Measurements from ENCODE around the gene COL1A1. TPM values are rescaled to one million over a fixed set of nuclear protein-coding genes. Genes with fewer than 3 reads are reported as not detected.
A peak's percentile ranks its signal among the peaks of the same experiment; 100 is the strongest.

The COL1A1 gene
- total RNA-seq, 1 donor from 2014 or later = 105 TPM

DNA sequence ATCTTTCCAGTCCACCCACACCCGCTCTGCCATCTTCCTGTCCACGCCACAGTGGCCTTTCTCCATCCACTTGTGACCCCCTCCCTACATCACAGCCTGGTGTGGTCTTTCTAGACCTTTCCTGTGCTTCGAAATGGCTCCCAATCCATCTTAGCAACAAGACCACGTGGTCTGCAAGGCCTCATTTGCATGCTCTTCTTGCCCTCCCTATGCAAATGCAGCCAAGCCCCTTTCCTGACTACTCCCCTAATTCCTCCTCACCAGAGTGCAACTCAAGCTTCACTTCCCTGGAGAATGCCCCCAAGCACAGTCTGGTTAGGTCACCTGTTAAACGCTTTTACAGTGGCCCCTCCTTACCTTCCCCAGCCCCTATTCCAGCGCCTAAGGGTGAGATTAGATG, 57.1 kb downstream of the COL1A1 start:
- H3K4me3 ChIP-seq (ENCODE audit: low read depth, low read length) = no peak overlapping the region
- no peak for DNase-seq (ENCODE audit: low read depth)
- TF ChIP-seq, protein P1, sequence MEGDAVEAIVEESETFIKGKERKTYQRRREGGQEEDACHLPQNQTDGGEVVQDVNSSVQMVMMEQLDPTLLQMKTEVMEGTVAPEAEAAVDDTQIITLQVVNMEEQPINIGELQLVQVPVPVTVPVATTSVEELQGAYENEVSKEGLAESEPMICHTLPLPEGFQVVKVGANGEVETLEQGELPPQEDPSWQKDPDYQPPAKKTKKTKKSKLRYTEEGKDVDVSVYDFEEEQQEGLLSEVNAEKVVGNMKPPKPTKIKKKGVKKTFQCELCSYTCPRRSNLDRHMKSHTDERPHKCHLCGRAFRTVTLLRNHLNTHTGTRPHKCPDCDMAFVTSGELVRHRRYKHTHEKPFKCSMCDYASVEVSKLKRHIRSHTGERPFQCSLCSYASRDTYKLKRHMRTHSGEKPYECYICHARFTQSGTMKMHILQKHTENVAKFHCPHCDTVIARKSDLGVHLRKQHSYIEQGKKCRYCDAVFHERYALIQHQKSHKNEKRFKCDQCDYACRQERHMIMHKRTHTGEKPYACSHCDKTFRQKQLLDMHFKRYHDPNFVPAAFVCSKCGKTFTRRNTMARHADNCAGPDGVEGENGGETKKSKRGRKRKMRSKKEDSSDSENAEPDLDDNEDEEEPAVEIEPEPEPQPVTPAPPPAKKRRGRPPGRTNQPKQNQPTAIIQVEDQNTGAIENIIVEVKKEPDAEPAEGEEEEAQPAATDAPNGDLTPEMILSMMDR (conservative IDR thresholded peaks at IDR 0.05; ENCODE audit: low read depth, low read length) = no peak

DNA sequence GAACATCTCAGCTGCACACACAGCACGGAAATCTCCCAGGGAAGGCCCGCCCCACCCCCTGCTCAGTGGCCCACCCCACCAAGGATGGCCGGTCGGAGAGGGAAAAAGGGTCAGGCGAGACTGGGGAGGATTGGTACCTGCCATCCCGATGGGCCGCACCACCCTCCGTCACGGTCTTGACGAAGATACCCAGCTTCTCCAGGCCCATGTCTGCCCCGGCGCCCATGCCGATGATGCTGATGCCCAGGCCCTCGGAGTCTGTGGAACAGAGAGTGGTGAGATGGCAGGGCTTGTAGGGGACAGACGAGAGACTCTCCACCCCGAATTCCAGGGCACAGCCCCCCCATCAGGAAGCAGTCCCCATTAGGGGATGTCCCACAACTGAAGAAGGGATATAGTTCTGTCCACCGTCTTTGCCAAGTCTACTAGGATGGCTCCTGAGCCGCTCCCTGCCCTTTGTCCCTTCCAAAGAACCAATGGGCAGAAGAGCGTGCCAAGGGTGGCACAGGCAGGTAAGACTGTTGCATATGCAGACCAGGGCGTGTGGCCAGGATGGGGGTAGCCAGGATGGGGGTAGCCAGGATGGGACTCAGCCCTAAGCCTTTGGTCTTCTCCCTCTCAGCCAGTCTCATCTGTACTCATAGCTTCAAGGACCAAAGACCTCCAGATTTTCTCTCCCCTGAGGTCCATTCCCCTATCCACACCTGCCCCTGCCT, 57.8 kb downstream of the COL1A1 start:
- H3K4me3 ChIP-seq (ENCODE audit: low read depth, low read length) = no peak overlapping the region
- no peak for DNase-seq (ENCODE audit: low read depth)
- TF ChIP-seq, protein P1 (conservative IDR thresholded peaks at IDR 0.05; ENCODE audit: low read depth, low read length) = no peak

DNA sequence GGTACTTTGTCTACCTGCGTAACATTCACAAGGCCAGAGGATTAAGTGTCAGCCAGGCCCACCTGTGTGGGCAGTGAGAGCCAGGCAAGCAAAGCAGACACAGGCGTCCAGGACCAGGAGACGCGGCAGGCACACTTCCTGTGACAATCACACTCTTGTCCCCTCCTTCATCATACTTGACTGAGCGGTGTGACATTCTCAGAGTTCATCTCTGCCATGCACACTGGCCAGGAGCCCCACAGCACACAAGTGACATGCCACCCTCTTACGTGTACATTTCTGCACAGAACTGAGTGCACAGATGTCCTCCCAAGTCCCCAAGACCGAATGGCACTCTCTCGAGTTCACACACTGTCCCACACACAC, 59.7 kb downstream of the COL1A1 start:
- no peak for DNase-seq (ENCODE audit: low read depth)
- TF ChIP-seq, protein P1 (conservative IDR thresholded peaks at IDR 0.05; ENCODE audit: low read depth, low read length) = no peak
- no peak overlapping the region for H3K4me3 ChIP-seq (ENCODE audit: low read depth, low read length)

DNA sequence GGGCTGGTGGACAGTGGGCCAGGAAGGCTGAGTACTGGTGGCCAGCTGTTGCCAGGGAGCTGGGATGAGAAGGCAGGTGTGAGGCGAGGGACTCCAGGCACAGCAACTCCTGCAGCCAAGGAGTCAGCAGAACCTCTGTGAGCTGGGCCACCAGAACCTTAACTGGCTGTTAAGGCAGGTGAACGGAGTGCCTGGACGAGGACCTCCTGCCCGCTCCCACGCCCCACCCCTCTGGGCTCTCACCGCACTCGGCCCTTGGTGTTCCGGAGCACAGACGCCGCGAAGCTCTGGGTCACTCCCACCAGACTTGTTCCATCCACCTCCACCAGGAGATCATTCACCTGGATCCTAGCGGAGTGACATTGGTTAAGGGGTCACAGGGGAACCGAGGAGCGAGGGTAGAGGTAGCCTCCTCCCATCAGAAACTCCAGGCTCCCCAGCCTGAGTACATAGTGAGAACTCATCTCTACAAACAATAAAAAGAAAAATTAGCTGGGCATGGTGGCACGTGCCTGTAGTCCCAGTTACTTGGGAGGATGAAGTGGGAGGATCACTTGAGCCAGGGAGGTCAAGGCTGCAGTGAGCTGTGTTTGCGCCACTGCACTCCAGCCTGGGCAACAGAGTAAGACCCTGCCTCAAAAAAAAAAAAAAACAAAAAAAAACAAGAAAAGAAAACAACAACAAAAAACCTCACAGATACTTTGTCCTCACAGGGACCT, 60.2 kb downstream of the COL1A1 start:
- DNase-seq (ENCODE audit: low read depth) = no peak
- TF ChIP-seq, protein P1 (conservative IDR thresholded peaks at IDR 0.05; ENCODE audit: low read depth, low read length) = no peak
- H3K4me3 ChIP-seq (ENCODE audit: low read depth, low read length) = no peak overlapping the region

DNA sequence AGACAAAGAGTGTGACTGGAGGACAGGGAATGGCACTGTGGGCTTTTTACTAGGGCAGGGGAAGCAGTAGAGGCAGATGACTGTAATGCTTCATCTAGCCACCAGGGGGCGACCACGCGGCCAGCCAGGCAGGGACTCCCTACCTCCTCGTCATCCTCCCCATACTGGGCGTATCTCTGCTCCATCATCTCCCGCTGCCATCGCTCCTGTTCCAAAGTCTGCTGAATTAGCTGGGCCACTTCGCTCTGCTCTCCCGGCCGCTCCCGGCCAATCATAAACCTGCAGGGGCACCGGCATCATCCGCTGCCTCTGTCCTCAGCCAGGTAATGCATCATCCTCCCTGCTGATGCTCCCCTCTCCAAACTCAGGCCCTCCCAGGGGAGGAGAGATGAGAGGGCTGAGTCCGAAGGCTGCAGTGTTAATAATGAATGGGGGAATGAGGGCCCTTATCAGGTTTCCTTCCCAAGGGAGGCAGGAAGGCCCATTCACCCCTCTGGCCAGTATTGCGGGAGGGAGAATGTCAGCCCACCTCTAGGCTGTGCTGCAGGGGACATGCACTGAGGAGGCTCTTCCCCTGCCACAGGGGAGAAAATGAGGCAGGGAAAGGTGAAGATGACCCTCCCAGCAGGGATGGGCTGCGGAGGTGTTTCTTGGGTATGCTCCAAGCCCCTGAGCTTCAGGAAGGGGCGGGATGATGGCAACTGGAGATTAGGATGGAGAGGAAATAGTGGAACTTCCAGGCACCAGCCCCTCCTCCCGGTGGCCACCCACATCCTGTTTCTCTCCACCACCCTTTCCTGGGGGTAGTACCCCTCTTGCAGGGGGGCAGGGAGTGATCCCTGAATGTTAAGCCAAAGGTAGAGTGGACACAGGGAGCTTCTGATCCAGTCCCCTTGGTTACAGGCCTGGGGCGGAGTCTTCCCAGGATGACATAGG, 61.2 kb downstream of the COL1A1 start:
- no peak for DNase-seq (ENCODE audit: low read depth)
- TF ChIP-seq, protein P1 (conservative IDR thresholded peaks at IDR 0.05; ENCODE audit: low read depth, low read length) = peak; percentile 61
- H3K4me3 ChIP-seq (ENCODE audit: low read depth, low read length) = no peak overlapping the region

DNA sequence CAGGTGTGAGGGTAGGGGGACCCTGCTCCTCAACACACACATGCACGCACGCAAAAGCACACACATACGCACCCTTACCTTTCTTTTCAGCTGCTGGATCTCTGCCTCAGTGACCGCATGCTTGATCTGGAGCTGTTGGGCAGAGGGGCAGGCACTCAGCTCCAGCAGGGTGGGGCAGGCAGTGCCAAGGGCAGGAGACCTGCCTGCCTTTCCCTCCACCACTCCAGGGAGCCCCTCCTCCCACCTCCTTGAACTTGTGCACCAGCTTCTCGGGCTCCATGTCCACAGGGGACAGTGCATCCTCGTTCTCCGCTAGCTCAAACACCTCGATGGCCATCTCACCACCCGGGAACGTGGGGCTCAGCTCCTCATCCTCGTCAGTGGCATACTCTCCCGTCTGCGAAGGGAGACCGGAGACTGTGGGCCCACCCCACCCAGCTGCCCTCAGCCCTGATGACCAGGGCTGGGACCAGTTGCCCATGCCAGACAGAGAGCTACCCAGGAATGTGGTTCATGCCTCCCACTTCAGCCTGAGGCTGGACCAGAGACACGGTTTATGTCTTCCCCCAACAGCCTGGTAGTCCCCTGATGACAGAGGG, 62.1 kb downstream of the COL1A1 start:
- TF ChIP-seq, protein P1 (conservative IDR thresholded peaks at IDR 0.05; ENCODE audit: low read depth, low read length) = no peak
- DNase-seq (ENCODE audit: low read depth) = no peak
- H3K4me3 ChIP-seq (ENCODE audit: low read depth, low read length) = no peak overlapping the region

Measured in epithelial cell of proximal tubule (primary cell).